DOHH2 (cell line): ENCODE measurements around the gene ZBTB22.
A peak's percentile ranks its signal among the peaks of the same experiment; 100 is the strongest.

Experiments used
- H3F3A ChIP-seq: fragments of 200-600 bp; sonication (generic), shearing (Covaris generic); 2 replicates; pipeline ENCODE4 v1.6.0; 2016; ENCODE audit warnings: antibody characterized with exemption, mild to moderate bottlenecking; ENCODE audit not compliant: control insufficient read depth, insufficient read depth
- H3K27ac ChIP-seq: fragments of 200-600 bp; sonication (generic); 2 replicates; pipeline ENCODE4 v1.5.1; 2014; ENCODE audit warnings: low read depth, mild to moderate bottlenecking, low read length, moderate library complexity
- H3K27me3 ChIP-seq: fragments of 200-600 bp; sonication (generic); 2 replicates; pipeline ENCODE4 v1.6.1; 2014; ENCODE audit warnings: mild to moderate bottlenecking, low read length, mixed read lengths; ENCODE audit not compliant: control insufficient read depth
- H3K36me3 ChIP-seq: fragments of 200-600 bp; sonication (generic); 2 replicates; pipeline ENCODE4 v1.6.1; 2014; ENCODE audit warnings: mild to moderate bottlenecking, low read length, moderate library complexity, mixed read lengths; ENCODE audit not compliant: control insufficient read depth
- H3K4me1 ChIP-seq: fragments of 200-600 bp; sonication (generic); 2 replicates; pipeline ENCODE4 v1.6.1; 2014; ENCODE audit warnings: mild to moderate bottlenecking, low read length, mixed read lengths; ENCODE audit not compliant: control insufficient read depth
- H3K4me2 ChIP-seq: fragments of 200-600 bp; sonication (generic); 2 replicates; pipeline ENCODE4 v1.6.0; 2014; ENCODE audit warnings: mild to moderate bottlenecking, low read length, moderate library complexity
- H3K4me3 ChIP-seq: fragments of 200-600 bp; sonication (generic); 2 replicates; pipeline ENCODE4 v1.5.1; 2014; ENCODE audit warnings: mild to moderate bottlenecking, low read length, mixed read lengths
- H3K79me2 ChIP-seq: fragments of 200-600 bp; sonication (generic); 2 replicates; pipeline ENCODE4 v1.6.1; 2014; ENCODE audit warnings: mild to moderate bottlenecking, low read length, mixed read lengths; ENCODE audit not compliant: control insufficient read depth
- H3K9me2 ChIP-seq: fragments of 200-600 bp; sonication (generic); replicated peaks from 2 replicates; pipeline ENCODE4 v1.6.1; 2014; ENCODE audit warnings: mild to moderate bottlenecking, low read length, mixed read lengths; ENCODE audit not compliant: control insufficient read depth
- H3K9me3 ChIP-seq: fragments of 200-600 bp; sonication (generic); 2 replicates; pipeline ENCODE4 v1.6.1; 2014; ENCODE audit warnings: antibody characterized with exemption, low read length, mixed read lengths; ENCODE audit not compliant: control insufficient read depth, insufficient read depth
- H4K20me1 ChIP-seq: fragments of 200-600 bp; sonication (generic); 2 replicates; pipeline ENCODE4 v1.6.0; 2014; ENCODE audit warnings: low read depth, mild to moderate bottlenecking, antibody characterized with exemption, low read length, moderate library complexity; ENCODE audit not compliant: control insufficient read depth, insufficient read depth
- EZH2phosphoT487 ChIP-seq: fragments of 200-600 bp; sonication (generic); IDR thresholded peaks from 2 replicates; pipeline ENCODE4 v1.6.1; 2017; ENCODE audit warnings: borderline replicate concordance, mild to moderate bottlenecking, antibody characterized with exemption, low read length, moderate library complexity, mixed read lengths
- TF ChIP-seq, protein P1 (sequence below): fragments of 200-600 bp; sonication (generic); IDR thresholded peaks from one replicate; pipeline ENCODE4 v1.5.1; 2014; ENCODE audit warnings: antibody characterized with exemption, mild to moderate bottlenecking, low read depth, low read length; ENCODE audit not compliant: poor library complexity, severe bottlenecking

ZBTB22 gene

DNA sequence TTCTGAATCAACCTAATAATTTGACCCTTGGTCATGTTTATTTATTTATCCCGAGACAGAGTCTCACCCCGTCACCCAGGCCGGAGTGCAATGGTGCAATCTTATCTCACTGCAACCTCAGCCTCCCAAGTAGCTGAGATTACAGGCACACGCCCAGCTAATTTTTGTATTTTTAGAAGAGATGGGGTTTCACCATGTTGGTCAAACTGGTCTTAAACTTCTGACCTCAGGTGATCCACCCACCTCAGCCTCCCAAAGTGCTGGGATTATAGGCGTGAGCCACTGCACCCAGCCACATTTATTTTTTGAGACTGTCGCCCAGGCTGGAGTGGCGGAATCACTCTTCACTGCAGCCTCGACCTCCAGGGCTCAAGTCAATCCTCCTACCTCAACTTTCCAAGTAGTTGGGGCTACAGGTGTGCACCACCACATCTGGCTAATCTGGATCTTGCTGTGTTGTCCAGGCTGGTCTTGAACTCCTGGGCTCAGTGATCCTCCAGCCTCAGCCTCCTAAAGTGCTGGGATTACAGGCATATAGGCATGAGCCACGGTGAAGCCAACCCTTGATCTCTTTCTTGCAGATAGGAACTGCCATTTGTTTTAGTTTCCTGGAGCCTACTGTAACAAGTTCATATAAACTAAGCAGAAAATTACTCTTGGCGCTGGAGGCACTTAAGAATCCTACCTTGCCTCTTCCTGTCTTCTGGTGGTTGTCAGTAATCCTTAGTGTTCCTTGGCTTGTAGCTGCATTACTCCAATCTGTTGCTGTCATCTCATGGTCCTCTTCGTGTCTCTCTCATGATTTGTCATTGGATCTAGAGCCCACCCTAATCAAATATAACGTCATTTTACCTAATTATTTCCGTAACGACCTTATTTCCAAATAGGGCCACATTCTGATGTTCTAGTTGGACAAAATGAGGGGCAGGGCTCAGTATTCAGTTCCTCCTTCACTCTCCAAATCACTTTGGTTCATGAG, 43.3 kb downstream of the ZBTB22 start:
- peaks cover 66% of the 10 kb centered on the region for H3K79me2 ChIP-seq
- TF ChIP-seq EZH2phosphoT487, result no peak
- TF ChIP-seq, protein P1, sequence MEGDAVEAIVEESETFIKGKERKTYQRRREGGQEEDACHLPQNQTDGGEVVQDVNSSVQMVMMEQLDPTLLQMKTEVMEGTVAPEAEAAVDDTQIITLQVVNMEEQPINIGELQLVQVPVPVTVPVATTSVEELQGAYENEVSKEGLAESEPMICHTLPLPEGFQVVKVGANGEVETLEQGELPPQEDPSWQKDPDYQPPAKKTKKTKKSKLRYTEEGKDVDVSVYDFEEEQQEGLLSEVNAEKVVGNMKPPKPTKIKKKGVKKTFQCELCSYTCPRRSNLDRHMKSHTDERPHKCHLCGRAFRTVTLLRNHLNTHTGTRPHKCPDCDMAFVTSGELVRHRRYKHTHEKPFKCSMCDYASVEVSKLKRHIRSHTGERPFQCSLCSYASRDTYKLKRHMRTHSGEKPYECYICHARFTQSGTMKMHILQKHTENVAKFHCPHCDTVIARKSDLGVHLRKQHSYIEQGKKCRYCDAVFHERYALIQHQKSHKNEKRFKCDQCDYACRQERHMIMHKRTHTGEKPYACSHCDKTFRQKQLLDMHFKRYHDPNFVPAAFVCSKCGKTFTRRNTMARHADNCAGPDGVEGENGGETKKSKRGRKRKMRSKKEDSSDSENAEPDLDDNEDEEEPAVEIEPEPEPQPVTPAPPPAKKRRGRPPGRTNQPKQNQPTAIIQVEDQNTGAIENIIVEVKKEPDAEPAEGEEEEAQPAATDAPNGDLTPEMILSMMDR, result no peak
- peaks cover 82% of the 10 kb centered on the region for H3K36me3 ChIP-seq
- H3K27me3 ChIP-seq, result no peaks in the 10 kb centered on the region
- no peaks in the 10 kb centered on the region for H3K9me2 ChIP-seq
- H3K9me3 ChIP-seq, result no peaks in the 10 kb centered on the region
- H3F3A ChIP-seq, result peaks cover 66% of the 10 kb centered on the region
- peak overlapping the region; percentile 93 for H3K4me3 ChIP-seq
- H3K27ac ChIP-seq, result peak overlapping the region; percentile 80
- H3K4me1 ChIP-seq, result peaks cover 62% of the 10 kb centered on the region
- H4K20me1 ChIP-seq, result peaks cover 25% of the 10 kb centered on the region
- H3K4me2 ChIP-seq, result peak overlapping the region; percentile 99

DNA sequence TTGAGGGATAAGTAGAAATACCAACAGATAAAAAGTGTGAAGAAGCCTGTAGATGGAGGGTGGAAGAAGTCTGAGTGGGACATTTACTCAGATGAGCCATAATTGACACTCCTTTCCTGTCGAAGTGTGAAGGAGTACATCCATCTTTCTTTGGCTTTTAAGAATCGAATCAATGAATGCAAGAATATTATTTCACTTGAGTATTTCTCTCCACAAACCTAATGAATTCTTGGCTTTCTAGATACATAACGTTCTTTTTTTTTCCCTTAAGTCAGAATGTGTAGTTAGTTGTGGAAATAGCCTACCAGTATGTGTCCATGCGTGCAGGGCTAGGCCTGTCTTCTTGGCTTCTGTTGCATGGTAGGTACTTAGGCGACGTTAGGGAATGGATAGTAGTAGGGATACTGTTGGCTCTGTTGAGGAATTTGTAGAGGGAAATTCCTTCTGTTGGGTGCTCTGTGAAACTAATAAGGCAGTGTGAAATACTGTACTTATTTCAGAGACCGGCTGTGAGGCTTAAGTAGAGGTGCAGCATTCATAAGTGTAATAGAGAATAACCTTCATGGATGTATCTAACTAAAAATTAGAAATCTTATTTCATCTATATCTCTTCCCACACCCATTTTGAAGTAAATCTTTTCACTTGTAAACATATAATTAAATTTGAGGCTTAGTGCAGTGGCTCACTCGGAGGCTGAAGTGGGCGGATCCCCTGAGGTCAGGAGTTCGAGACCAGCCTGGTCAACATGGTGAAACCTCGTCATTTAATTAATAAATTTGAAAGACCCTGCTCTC, 44.2 kb downstream of the ZBTB22 start:
- no peaks in the 10 kb centered on the region for H3K9me3 ChIP-seq
- H3K27me3 ChIP-seq, result no peaks in the 10 kb centered on the region
- H3K4me2 ChIP-seq, result peak overlapping the region; percentile 99
- peaks cover 82% of the 10 kb centered on the region for H3K36me3 ChIP-seq
- H3F3A ChIP-seq, result peaks cover 61% of the 10 kb centered on the region
- no peaks in the 10 kb centered on the region for H3K9me2 ChIP-seq
- peaks cover 58% of the 10 kb centered on the region for H3K4me1 ChIP-seq
- peak overlapping the region; percentile 80 for H3K27ac ChIP-seq
- peak overlapping the region; percentile 93 for H3K4me3 ChIP-seq
- H3K79me2 ChIP-seq, result peaks cover 67% of the 10 kb centered on the region
- TF ChIP-seq, protein P1, result no peak
- no peak for TF ChIP-seq EZH2phosphoT487
- H4K20me1 ChIP-seq, result peaks cover 25% of the 10 kb centered on the region

DNA sequence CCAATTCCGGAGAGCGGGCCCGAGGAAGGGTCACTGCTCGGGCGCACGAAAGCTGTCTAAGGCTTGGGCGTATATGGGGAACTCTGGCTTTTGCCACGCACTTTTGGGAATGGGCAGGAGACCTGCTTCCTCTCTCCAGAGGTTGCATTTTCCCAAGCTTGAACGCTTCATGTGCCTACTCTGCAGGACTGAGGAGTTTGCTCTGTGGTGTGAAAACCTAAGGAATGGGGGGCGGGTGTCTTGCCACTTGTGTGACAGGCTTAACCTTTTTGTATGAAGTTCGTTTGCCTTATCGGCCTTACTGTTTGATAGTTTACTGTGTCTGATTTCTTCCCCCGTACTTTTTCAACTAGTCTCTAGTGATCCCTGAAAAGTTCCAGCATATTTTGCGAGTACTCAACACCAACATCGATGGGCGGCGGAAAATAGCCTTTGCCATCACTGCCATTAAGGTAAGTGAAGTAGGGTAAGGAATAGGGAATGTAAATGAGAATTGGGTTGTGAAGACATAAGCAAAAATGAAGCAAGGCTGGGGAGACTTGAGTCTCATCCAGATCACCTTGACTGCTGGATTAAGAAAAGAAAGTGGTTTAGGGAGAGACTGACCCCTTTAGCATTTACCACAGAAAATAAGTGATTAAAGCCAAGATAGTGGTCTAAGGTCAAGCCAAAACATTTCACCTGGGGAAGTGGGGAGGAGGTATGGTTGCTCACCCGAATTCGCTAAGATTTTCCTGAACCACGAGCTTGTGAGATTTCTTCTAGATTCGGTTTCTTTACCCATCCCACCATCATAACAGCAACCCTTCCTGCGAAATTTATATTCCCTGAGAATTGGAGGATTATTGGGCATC, 45.0 kb downstream of the ZBTB22 start:
- peaks cover 53% of the 10 kb centered on the region for H3F3A ChIP-seq
- no peaks in the 10 kb centered on the region for H3K9me2 ChIP-seq
- TF ChIP-seq, protein P1, result no peak
- no peak for TF ChIP-seq EZH2phosphoT487
- H4K20me1 ChIP-seq, result peaks cover 25% of the 10 kb centered on the region
- H3K4me1 ChIP-seq, result peaks cover 50% of the 10 kb centered on the region
- no peaks in the 10 kb centered on the region for H3K27me3 ChIP-seq
- peak overlapping the region; percentile 80 for H3K27ac ChIP-seq
- peak overlapping the region; percentile 93 for H3K4me3 ChIP-seq
- peaks cover 82% of the 10 kb centered on the region for H3K36me3 ChIP-seq
- peak overlapping the region; percentile 99 for H3K4me2 ChIP-seq
- peaks cover 67% of the 10 kb centered on the region for H3K79me2 ChIP-seq
- H3K9me3 ChIP-seq, result no peaks in the 10 kb centered on the region
